NT2/D1 (cell line): ENCODE data around the gene DMTF1.

Experiments
- DNase-seq: peaks from one replicate; pipeline ENCODE4 v3.0.0-alpha.2; 2011; ENCODE audit warnings: low read depth, low spot score
- H3K27me3 ChIP-seq: 2 replicates; pipeline ENCODE4 v1.6.0; 2011; ENCODE audit warnings: mild to moderate bottlenecking; ENCODE audit not compliant: insufficient read length, insufficient read depth
- H3K36me3 ChIP-seq: 2 replicates; pipeline ENCODE4 v1.6.1; 2011; ENCODE audit warnings: mild to moderate bottlenecking, low read length, mixed read lengths; ENCODE audit not compliant: insufficient read depth, insufficient read length
- H3K4me1 ChIP-seq: 2 replicates; pipeline ENCODE4 v1.5.1; 2011; ENCODE audit not compliant: insufficient read depth, insufficient read length
- H3K4me3 ChIP-seq: 2 replicates; pipeline ENCODE4 v1.5.1; 2011; ENCODE audit warnings: low read depth; ENCODE audit not compliant: insufficient read length
- H3K9ac ChIP-seq: 2 replicates; pipeline ENCODE4 v1.6.0; 2011; ENCODE audit warnings: low read depth; ENCODE audit not compliant: insufficient read length
- H3K9me3 ChIP-seq: 2 replicates; pipeline ENCODE4 v1.5.1; 2011; ENCODE audit warnings: mild to moderate bottlenecking, low read length; ENCODE audit not compliant: insufficient read depth
- SUZ12 ChIP-seq: IDR thresholded peaks from 2 replicates; pipeline ENCODE4 v1.6.1; 2011; ENCODE audit not compliant: insufficient read length, insufficient read depth; ENCODE audit errors: extremely low read depth
- YY1 ChIP-seq: IDR thresholded peaks from 2 replicates; pipeline ENCODE4 v1.6.1; 2011; ENCODE audit not compliant: insufficient read length, insufficient read depth
- ZNF274 ChIP-seq: IDR thresholded peaks from 2 replicates; pipeline ENCODE4 v1.6.1; 2011; ENCODE audit warnings: mild to moderate bottlenecking, low read depth, low read length

The DMTF1 gene

GRCh38 chr7:87217983-87218653 lies 65.9 kb downstream of the DMTF1 start:
- Histone ChIP-seq H3K4me3 (no peak overlapping the region), H3K9me3 (no peaks in the 10 kb centered on the region), H3K4me1 (no peaks in the 10 kb centered on the region), H3K27me3 (peaks cover 22% of the 10 kb centered on the region), H3K36me3 (peaks cover 15% of the 10 kb centered on the region), H3K9ac (no peak overlapping the region)
- no peak for TF ChIP-seq ZNF274
- TF ChIP-seq YY1, result no peak
- TF ChIP-seq SUZ12, result no peak
- no peak for DNase-seq

- Histone ChIP-seq H3K27me3 (peaks cover 22% of the 10 kb centered on the region), H3K36me3 (peaks cover 15% of the 10 kb centered on the region), H3K4me3 (peak overlapping the region; percentile 83), H3K4me1 (no peaks in the 10 kb centered on the region), H3K9ac (peak overlapping the region; percentile 84), H3K9me3 (no peaks in the 10 kb centered on the region)
- TF ChIP-seq ZNF274 (no peak), YY1 (no peak), SUZ12 (no peak)
- peak; percentile 49 for DNase-seq
These were observed 66.7 kb downstream of the DMTF1 start for GRCh38 chr7:87218796-87219544.

GRCh38 chr7:87219545-87220025 lies 67.3 kb downstream of the DMTF1 start, which contains the start of gene TMEM243:
TMEM243 (minus strand) TSS chr7:87219732; CDS start chr7:87219503, 229 bp downstream.
- H3K9me3 ChIP-seq, result no peaks in the 10 kb centered on the region
- peak within 1 kb of the TSS; percentile 84 for H3K9ac ChIP-seq
- H3K36me3 ChIP-seq, result peaks cover 15% of the 10 kb centered on the region
- no peak for TF ChIP-seq ZNF274
- TF ChIP-seq YY1, result no peak
- TF ChIP-seq SUZ12, result no peak
- no peak for DNase-seq
- no peaks in the 10 kb centered on the region for H3K4me1 ChIP-seq
- peaks cover 22% of the 10 kb centered on the region for H3K27me3 ChIP-seq
- peak within 1 kb of the TSS; percentile 83 for H3K4me3 ChIP-seq

GRCh38 chr7:87220026-87220733 lies 67.9 kb downstream of the DMTF1 start:
- TF ChIP-seq YY1 (no peak), SUZ12 (no peak), ZNF274 (no peak)
- peak; percentile 63 for DNase-seq
- H3K9ac ChIP-seq, result peak overlapping the region; percentile 84

GRCh38 chr7:87220734-87221215 lies 68.5 kb downstream of the DMTF1 start:
- H3K9me3 ChIP-seq, result no peaks in the 10 kb centered on the region
- no peaks in the 10 kb centered on the region for H3K4me1 ChIP-seq
- no peak for DNase-seq
- peaks cover 22% of the 10 kb centered on the region for H3K27me3 ChIP-seq
- H3K36me3 ChIP-seq, result peaks cover 9% of the 10 kb centered on the region
- H3K9ac ChIP-seq, result peak overlapping the region; percentile 84
- peak overlapping the region; percentile 83 for H3K4me3 ChIP-seq
- TF ChIP-seq YY1 (no peak), SUZ12 (no peak), ZNF274 (no peak)

More at GRCh38 chr7:87220026-87220733, 67.9 kb downstream of the DMTF1 start:
- Histone ChIP-seq H3K27me3 (peaks cover 22% of the 10 kb centered on the region), H3K4me3 (peak overlapping the region; percentile 83), H3K36me3 (peaks cover 11% of the 10 kb centered on the region), H3K9me3 (no peaks in the 10 kb centered on the region), H3K4me1 (no peaks in the 10 kb centered on the region)

GRCh38 chr7:87223666-87224065 lies 71.4 kb downstream of the DMTF1 start:
- TF ChIP-seq YY1, result no peak
- TF ChIP-seq ZNF274, result no peak
- TF ChIP-seq SUZ12, result no peak
- no peak overlapping the region for H3K4me3 ChIP-seq
- H3K36me3 ChIP-seq, result no peaks in the 10 kb centered on the region
- H3K27me3 ChIP-seq, result peaks cover 22% of the 10 kb centered on the region
- H3K9me3 ChIP-seq, result no peaks in the 10 kb centered on the region
- H3K9ac ChIP-seq, result no peak overlapping the region
- H3K4me1 ChIP-seq, result no peaks in the 10 kb centered on the region
- DNase-seq, result no peak

GRCh38 chr7:87225696-87226095 lies 73.4 kb downstream of the DMTF1 start:
- H3K9me3 ChIP-seq, result no peaks in the 10 kb centered on the region
- TF ChIP-seq ZNF274 (no peak), YY1 (no peak), SUZ12 (no peak)
- H3K4me1 ChIP-seq, result no peaks in the 10 kb centered on the region
- no peak for DNase-seq
- no peak overlapping the region for H3K9ac ChIP-seq
- no peaks in the 10 kb centered on the region for H3K36me3 ChIP-seq
- H3K27me3 ChIP-seq, result peaks cover 20% of the 10 kb centered on the region
- no peak overlapping the region for H3K4me3 ChIP-seq
